ENCODE measurements around the gene GPRC5C. TPM values are rescaled to one million over a fixed set of nuclear protein-coding genes. Genes with fewer than 3 reads are reported as not detected.

GPRC5C gene
- total RNA-seq, 1 experiment from 2014 or later = 83.2 TPM

DNA sequence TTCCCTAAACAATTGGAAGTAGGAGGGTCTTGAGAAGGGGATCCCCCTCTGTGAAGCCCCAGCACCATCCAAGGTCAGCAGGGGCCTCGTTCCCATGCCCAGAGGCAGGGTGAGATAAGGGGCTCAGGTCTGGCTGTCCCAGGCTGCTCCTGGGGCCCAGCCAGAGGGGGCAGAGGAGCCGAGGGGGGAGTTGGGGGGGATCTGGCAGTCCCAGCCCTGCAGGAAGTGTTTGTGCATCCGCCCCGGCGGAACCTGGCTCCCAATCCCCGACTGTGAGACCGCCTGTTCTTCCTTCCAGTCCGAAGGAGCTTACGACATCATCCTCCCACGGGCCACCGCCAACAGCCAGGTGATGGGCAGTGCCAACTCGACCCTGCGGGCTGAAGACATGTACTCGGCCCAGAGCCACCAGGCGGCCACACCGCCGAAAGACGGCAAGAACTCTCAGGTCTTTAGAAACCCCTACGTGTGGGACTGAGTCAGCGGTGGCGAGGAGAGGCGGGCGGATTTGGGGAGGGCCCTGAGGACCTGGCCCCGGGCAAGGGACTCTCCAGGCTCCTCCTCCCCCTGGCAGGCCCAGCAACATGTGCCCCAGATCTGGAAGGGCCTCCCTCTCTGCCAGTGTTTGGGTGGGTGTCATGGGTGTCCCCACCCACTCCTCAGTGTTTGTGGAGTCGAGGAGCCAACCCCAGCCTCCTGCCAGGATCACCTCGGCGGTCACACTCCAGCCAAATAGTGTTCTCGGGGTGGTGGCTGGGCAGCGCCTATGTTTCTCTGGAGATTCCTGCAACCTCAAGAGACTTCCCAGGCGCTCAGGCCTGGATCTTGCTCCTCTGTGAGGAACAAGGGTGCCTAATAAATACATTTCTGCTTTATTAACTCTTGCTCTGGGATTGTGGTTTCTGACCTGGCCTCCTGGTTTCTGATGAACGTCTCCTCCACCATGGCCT lies 14.9 kb downstream of the GPRC5C start:
- Mint-ChIP-seq H3K27ac (ENCODE audit: unreplicated experiment) (no peak overlapping the region), H3K4me1 (ENCODE audit: low read depth, unreplicated experiment) (peaks cover 6% of the 10 kb centered on the region), H3K4me3 (ENCODE audit: unreplicated experiment) (no peak overlapping the region), H3K9me3 (ENCODE audit: unreplicated experiment) (no peaks in the 10 kb centered on the region), H3K36me3 (ENCODE audit: insufficient read depth, unreplicated experiment) (peaks cover 38% of the 10 kb centered on the region), H3K27me3 (ENCODE audit: insufficient read depth, unreplicated experiment) (no peaks in the 10 kb centered on the region)
- DNase-seq = no peak
- TF ChIP-seq, protein P1, sequence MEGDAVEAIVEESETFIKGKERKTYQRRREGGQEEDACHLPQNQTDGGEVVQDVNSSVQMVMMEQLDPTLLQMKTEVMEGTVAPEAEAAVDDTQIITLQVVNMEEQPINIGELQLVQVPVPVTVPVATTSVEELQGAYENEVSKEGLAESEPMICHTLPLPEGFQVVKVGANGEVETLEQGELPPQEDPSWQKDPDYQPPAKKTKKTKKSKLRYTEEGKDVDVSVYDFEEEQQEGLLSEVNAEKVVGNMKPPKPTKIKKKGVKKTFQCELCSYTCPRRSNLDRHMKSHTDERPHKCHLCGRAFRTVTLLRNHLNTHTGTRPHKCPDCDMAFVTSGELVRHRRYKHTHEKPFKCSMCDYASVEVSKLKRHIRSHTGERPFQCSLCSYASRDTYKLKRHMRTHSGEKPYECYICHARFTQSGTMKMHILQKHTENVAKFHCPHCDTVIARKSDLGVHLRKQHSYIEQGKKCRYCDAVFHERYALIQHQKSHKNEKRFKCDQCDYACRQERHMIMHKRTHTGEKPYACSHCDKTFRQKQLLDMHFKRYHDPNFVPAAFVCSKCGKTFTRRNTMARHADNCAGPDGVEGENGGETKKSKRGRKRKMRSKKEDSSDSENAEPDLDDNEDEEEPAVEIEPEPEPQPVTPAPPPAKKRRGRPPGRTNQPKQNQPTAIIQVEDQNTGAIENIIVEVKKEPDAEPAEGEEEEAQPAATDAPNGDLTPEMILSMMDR (IDR thresholded peaks at IDR 0.05; ENCODE audit: insufficient read depth in 1 of 2, low read depth in 1 of 2, low read length in 1 of 2, severe bottlenecking in 1 of 2, unreplicated experiment in 1 of 2) = no peak
- BruUV-seq (replicated peaks) = no TSS peak
- POLR2A ChIA-PET = no interaction called here
- Histone ChIP-seq H3K9me3 (no peaks in the 10 kb centered on the region), H3K4me3 (ENCODE audit: low read depth, low read length) (no peak overlapping the region), H3K4me1 (peaks cover 17% of the 10 kb centered on the region), H3K36me3 (ENCODE audit: control insufficient read depth, insufficient read depth, low read length) (peaks cover 8% of the 10 kb centered on the region), H3K27me3 (replicated peaks; ENCODE audit: control insufficient read depth, insufficient read depth, low read length) (no peaks in the 10 kb centered on the region)
- CTCF ChIA-PET = interaction anchor here (0.6 kb wide), 1 partner anchor 9 kb away, joined by 4 read pairs; no protein-coding TSS in a partner anchor
- intact Hi-C loops (cut with micrococcal nuclease; ENCODE audit: unreplicated experiment) = no loop called here

DNA sequence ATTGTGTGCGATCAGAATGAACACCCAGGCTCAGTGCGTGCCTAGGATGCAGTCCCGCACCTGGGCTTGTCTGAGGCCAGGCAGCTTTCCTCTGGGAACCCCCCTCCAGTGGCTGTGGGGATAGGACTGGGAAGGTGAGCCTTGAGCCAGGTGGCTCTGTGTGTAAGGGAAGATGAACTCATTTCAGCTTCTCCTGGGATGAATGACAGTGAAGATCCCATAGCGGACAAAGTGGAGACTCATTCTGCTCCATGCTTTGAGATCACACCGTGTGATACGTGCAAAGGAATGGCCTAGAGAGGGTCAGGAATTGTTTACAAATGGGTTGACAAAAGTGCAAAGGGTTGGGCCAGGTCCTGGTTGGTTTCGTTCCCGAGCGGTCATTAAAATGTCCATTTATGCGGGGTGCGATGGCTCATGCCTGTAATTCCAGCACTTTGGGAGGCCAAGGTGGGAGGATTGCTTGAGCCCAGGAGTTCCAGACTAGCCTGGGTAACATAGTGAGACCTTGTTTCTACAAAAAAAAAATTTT lies 15.8 kb downstream of the GPRC5C start:
- H3K4me3 Mint-ChIP-seq (ENCODE audit: unreplicated experiment) = no peak overlapping the region
- Histone ChIP-seq H3K9me3 (no peaks in the 10 kb centered on the region), H3K27me3 (replicated peaks; ENCODE audit: control insufficient read depth, insufficient read depth, low read length) (no peaks in the 10 kb centered on the region), H3K36me3 (ENCODE audit: control insufficient read depth, insufficient read depth, low read length) (peaks cover 8% of the 10 kb centered on the region), H3K4me3 (ENCODE audit: low read depth, low read length) (no peak overlapping the region), H3K4me1 (peaks cover 9% of the 10 kb centered on the region)
- BruUV-seq (replicated peaks) = no TSS peak
- H3K36me3 Mint-ChIP-seq (ENCODE audit: insufficient read depth, unreplicated experiment) = peaks cover 32% of the 10 kb centered on the region
- ChIA-PET CTCF (no interaction called here), POLR2A (no interaction called here)
- no peaks in the 10 kb centered on the region for H3K4me1 Mint-ChIP-seq (ENCODE audit: low read depth, unreplicated experiment)
- intact Hi-C loops (cut with micrococcal nuclease; ENCODE audit: unreplicated experiment) = no loop called here
- TF ChIP-seq, protein P1 (IDR thresholded peaks at IDR 0.05; ENCODE audit: insufficient read depth in 1 of 2, low read depth in 1 of 2, low read length in 1 of 2, severe bottlenecking in 1 of 2, unreplicated experiment in 1 of 2) = no peak
- H3K9me3 Mint-ChIP-seq (ENCODE audit: unreplicated experiment) = no peaks in the 10 kb centered on the region
- H3K27ac Mint-ChIP-seq (ENCODE audit: unreplicated experiment) = no peak overlapping the region
- H3K27me3 Mint-ChIP-seq (ENCODE audit: insufficient read depth, unreplicated experiment) = no peaks in the 10 kb centered on the region
- no peak for DNase-seq

DNA sequence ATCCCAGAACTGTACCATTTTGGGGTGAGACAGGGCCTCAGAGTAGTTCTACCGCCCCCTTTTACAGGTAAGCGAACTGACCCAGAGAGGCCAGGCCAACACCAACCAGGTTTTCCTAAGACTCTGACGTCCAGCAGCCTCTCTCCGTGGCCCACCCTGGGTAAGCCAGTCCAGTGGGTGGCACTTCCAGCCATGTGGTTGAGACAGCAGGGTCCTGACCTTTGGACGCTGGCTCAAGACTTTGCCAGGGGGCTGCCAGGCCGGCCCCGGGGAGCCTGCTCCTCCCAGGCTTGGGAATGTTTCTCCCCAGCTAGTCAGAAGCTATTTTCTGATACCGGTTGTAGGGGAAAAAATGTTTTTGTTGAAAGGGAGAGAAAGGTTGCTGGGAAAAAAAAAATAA lies 16.9 kb downstream of the GPRC5C start:
- ChIA-PET POLR2A (interaction anchor here (0.5 kb wide), 1 partner anchor 621 kb away, joined by 3 read pairs; no protein-coding TSS in a partner anchor), CTCF (no interaction called here)
- peaks cover 7% of the 10 kb centered on the region; the same call in 1 of the 2 replicates for H3K4me1 ChIP-seq
- no peak overlapping the region for H3K4me3 ChIP-seq (ENCODE audit: low read depth, low read length)
- BruUV-seq (replicated peaks) = no TSS peak
- TF ChIP-seq, protein P1 (IDR thresholded peaks at IDR 0.05; ENCODE audit: insufficient read depth in 1 of 2, low read depth in 1 of 2, low read length in 1 of 2, severe bottlenecking in 1 of 2, unreplicated experiment in 1 of 2) = no peak
- H3K9me3 Mint-ChIP-seq (ENCODE audit: unreplicated experiment) = no peaks in the 10 kb centered on the region
- intact Hi-C loops (cut with micrococcal nuclease; ENCODE audit: unreplicated experiment) = no loop called here
- H3K27ac Mint-ChIP-seq (ENCODE audit: unreplicated experiment) = no peak overlapping the region
- DNase-seq = no peak
- no peaks in the 10 kb centered on the region for H3K4me1 Mint-ChIP-seq (ENCODE audit: low read depth, unreplicated experiment)
- no peaks in the 10 kb centered on the region for H3K9me3 ChIP-seq
- peaks cover 7% of the 10 kb centered on the region for H3K36me3 ChIP-seq (ENCODE audit: control insufficient read depth, insufficient read depth, low read length)
- H3K4me3 Mint-ChIP-seq (ENCODE audit: unreplicated experiment) = no peak overlapping the region
- H3K27me3 Mint-ChIP-seq (ENCODE audit: insufficient read depth, unreplicated experiment) = no peaks in the 10 kb centered on the region
- H3K27me3 ChIP-seq (replicated peaks; ENCODE audit: control insufficient read depth, insufficient read depth, low read length) = no peaks in the 10 kb centered on the region
- peaks cover 25% of the 10 kb centered on the region for H3K36me3 Mint-ChIP-seq (ENCODE audit: insufficient read depth, unreplicated experiment)

Data from Caco-2 (cell line).